Panc1 (cell line): ENCODE results near the gene GPSM1. TPM values are rescaled to one million over a fixed set of nuclear protein-coding genes. Genes with fewer than 3 reads are reported as not detected.

ENCODE experiments used
- ATAC-seq: fragments of 200-7000 bp; cut with Tn5 transposase; 2 replicates; pipeline ENCODE4 v1.9.1; 2020; ENCODE audit warnings: mild to moderate bottlenecking, moderate library complexity
- BruUV-seq: library from RNA; stranded (reverse); fragments of 400-500 nt; replicated peaks from 2 replicates; lab custom pipeline; 2021; lab: Mats Ljungman, UMichigan
- CTCF ChIA-PET: fragments of 300-600 bp; sonication (Branson Sonifier 250); formaldehyde crosslinking; loops from one replicate; lab custom pipeline; 2022; ENCODE audit warnings: antibody characterized with exemption; lab: Charles Lee
- POLR2A ChIA-PET: fragments of 300-600 bp; sonication (Branson Sonifier 250); formaldehyde crosslinking; loops from one replicate; lab custom pipeline; 2022; ENCODE audit warnings: antibody characterized with exemption; lab: Charles Lee
- DNase-seq: peaks from one replicate; pipeline ENCODE4 v3.0.0-alpha.2; 2010; ENCODE audit warnings: low read depth, low spot score
- H3K27ac ChIP-seq: 2 replicates; pipeline ENCODE4 v1.5.1; 2011; ENCODE audit warnings: mild to moderate bottlenecking, low read length, inconsistent platforms
- H3K27me3 ChIP-seq: fragments of 200-500 bp; sonication (Bioruptor generic); 2 replicates; pipeline ENCODE4 v1.6.0; 2014; ENCODE audit warnings: low read length, inconsistent platforms; ENCODE audit not compliant: control insufficient read depth, insufficient read depth
- H3K36me3 ChIP-seq: fragments of 200-500 bp; sonication (Bioruptor generic); 2 replicates; pipeline ENCODE4 v1.5.1; 2014; ENCODE audit warnings: inconsistent platforms, mild to moderate bottlenecking, low read length, moderate library complexity; ENCODE audit not compliant: control insufficient read depth, insufficient read depth
- H3K4me1 ChIP-seq: 2 replicates; pipeline ENCODE4 v1.5.1; 2011; ENCODE audit warnings: inconsistent platforms, mild to moderate bottlenecking, low read length, moderate library complexity; ENCODE audit not compliant: control insufficient read depth, insufficient read depth
- H3K4me3 ChIP-seq, 2 experiments: 2 replicates each; pipeline ENCODE4 v1.5.1; 2011 to 2012; ENCODE audit warnings: low read depth in 2 of 2, low read length in 2 of 2, mild to moderate bottlenecking in 2 of 2, inconsistent platforms in 1 of 2, moderate library complexity in 1 of 2
- H3K9me3 ChIP-seq: fragments of 200-500 bp; sonication (Bioruptor generic); 2 replicates; pipeline ENCODE4 v1.5.1; 2014; ENCODE audit warnings: low read depth, mild to moderate bottlenecking, inconsistent platforms, low read length, moderate library complexity; ENCODE audit not compliant: control insufficient read depth, insufficient read depth
- POLR2AphosphoS5 ChIP-seq: IDR thresholded peaks from 2 replicates; pipeline ENCODE4 v1.6.1; 2012; ENCODE audit warnings: mild to moderate bottlenecking, low read depth, low read length, moderate library complexity
- SIN3A ChIP-seq: IDR thresholded peaks from 2 replicates; pipeline ENCODE4 v1.6.1; 2012; ENCODE audit warnings: low read depth, mild to moderate bottlenecking, low read length, moderate library complexity, borderline replicate concordance; ENCODE audit not compliant: insufficient read depth
- TCF7L2 ChIP-seq: IDR thresholded peaks from 2 replicates; pipeline ENCODE4 v1.6.1; 2011; ENCODE audit warnings: mild to moderate bottlenecking, low read depth, low read length, inconsistent platforms
- in situ Hi-C: cut with HindIII; loops from 2 replicates; pipeline ENCODE4 v1.10.0; 2016; ENCODE audit warnings: low sequenced_read_pairs, low pct_unique_long_range_greater_than_20kb
- intact Hi-C: fragments of 100-400 bp; cut with micrococcal nuclease; formaldehyde crosslinking; loops from one replicate; pipeline ENCODE4 v1.10.0; 2022; ENCODE audit not compliant: unreplicated experiment
- total RNA-seq: library from RNA; stranded (reverse); gene quantifications from one replicate; pipeline ENCODE4 v1.2.1, GENCODE V29; 2021; ENCODE audit not compliant: unreplicated experiment
- TF ChIP-seq, protein P1 (sequence below): fragments of 450-650 bp; IDR thresholded peaks from 2 replicates; pipeline ENCODE4 v1.5.1; 2017; ENCODE audit warnings: mild to moderate bottlenecking
- TF ChIP-seq, protein P2 (sequence below), 2 experiments: IDR thresholded peaks; 2 replicates each; pipeline ENCODE4 v1.6.1; 2011 to 2012; ENCODE audit warnings: low read depth in 2 of 2, control low read depth in 1 of 2, low read length in 1 of 2, mild to moderate bottlenecking in 1 of 2, moderate library complexity in 1 of 2; ENCODE audit not compliant: insufficient read depth in 1 of 2

GPSM1 gene
- total RNA-seq, 1 experiment from 2014 or later: 14.2 TPM

DNA sequence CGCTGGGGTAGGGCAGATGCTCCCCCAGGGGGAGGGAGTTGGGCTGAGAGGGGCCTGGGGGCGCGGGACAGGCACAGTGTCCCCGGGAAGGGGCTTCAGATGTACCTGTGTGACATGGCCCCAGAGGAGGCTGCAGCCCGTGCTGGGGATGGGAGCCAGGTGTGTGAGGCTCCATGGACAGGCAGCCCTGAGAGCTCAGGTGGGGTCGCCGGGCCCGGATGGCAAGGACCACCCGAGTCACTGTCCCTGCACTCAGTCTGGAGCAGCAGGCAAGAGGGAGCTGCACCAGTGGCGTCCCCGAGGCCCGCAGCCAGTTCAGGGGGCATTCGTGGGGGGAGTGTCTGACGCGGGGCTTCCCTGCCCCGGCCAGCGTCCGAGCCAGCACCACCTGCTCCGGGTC, 42.4 kb upstream of the GPSM1 start:
- H3K4me1 ChIP-seq: peaks cover 4% of the 10 kb centered on the region; the same call in 1 of the 2 replicates
- no peak for TF ChIP-seq SIN3A
- no peak for TF ChIP-seq POLR2AphosphoS5
- TF ChIP-seq, protein P1, sequence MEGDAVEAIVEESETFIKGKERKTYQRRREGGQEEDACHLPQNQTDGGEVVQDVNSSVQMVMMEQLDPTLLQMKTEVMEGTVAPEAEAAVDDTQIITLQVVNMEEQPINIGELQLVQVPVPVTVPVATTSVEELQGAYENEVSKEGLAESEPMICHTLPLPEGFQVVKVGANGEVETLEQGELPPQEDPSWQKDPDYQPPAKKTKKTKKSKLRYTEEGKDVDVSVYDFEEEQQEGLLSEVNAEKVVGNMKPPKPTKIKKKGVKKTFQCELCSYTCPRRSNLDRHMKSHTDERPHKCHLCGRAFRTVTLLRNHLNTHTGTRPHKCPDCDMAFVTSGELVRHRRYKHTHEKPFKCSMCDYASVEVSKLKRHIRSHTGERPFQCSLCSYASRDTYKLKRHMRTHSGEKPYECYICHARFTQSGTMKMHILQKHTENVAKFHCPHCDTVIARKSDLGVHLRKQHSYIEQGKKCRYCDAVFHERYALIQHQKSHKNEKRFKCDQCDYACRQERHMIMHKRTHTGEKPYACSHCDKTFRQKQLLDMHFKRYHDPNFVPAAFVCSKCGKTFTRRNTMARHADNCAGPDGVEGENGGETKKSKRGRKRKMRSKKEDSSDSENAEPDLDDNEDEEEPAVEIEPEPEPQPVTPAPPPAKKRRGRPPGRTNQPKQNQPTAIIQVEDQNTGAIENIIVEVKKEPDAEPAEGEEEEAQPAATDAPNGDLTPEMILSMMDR: no peak
- TF ChIP-seq, protein P2, sequence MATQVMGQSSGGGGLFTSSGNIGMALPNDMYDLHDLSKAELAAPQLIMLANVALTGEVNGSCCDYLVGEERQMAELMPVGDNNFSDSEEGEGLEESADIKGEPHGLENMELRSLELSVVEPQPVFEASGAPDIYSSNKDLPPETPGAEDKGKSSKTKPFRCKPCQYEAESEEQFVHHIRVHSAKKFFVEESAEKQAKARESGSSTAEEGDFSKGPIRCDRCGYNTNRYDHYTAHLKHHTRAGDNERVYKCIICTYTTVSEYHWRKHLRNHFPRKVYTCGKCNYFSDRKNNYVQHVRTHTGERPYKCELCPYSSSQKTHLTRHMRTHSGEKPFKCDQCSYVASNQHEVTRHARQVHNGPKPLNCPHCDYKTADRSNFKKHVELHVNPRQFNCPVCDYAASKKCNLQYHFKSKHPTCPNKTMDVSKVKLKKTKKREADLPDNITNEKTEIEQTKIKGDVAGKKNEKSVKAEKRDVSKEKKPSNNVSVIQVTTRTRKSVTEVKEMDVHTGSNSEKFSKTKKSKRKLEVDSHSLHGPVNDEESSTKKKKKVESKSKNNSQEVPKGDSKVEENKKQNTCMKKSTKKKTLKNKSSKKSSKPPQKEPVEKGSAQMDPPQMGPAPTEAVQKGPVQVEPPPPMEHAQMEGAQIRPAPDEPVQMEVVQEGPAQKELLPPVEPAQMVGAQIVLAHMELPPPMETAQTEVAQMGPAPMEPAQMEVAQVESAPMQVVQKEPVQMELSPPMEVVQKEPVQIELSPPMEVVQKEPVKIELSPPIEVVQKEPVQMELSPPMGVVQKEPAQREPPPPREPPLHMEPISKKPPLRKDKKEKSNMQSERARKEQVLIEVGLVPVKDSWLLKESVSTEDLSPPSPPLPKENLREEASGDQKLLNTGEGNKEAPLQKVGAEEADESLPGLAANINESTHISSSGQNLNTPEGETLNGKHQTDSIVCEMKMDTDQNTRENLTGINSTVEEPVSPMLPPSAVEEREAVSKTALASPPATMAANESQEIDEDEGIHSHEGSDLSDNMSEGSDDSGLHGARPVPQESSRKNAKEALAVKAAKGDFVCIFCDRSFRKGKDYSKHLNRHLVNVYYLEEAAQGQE (IDR thresholded peaks at IDR 0.05; ENCODE audit: insufficient read depth in 1 of 2, low read depth in 2 of 2, low read length in 1 of 2): no peak
- TF ChIP-seq TCF7L2: no peak
- BruUV-seq: no TSS peak
- no peaks in the 10 kb centered on the region for H3K9me3 ChIP-seq
- H3K4me3 ChIP-seq: no peak overlapping the region
- H3K27me3 ChIP-seq: no peaks in the 10 kb centered on the region
- ChIA-PET POLR2A (no interaction called here), CTCF (no interaction called here)
- in situ Hi-C loops: no loop called here
- no peaks in the 10 kb centered on the region for H3K36me3 ChIP-seq
- ATAC-seq (no peak), DNase-seq (no peak)
- no peak overlapping the region for H3K27ac ChIP-seq
- intact Hi-C loops: no loop called here

DNA sequence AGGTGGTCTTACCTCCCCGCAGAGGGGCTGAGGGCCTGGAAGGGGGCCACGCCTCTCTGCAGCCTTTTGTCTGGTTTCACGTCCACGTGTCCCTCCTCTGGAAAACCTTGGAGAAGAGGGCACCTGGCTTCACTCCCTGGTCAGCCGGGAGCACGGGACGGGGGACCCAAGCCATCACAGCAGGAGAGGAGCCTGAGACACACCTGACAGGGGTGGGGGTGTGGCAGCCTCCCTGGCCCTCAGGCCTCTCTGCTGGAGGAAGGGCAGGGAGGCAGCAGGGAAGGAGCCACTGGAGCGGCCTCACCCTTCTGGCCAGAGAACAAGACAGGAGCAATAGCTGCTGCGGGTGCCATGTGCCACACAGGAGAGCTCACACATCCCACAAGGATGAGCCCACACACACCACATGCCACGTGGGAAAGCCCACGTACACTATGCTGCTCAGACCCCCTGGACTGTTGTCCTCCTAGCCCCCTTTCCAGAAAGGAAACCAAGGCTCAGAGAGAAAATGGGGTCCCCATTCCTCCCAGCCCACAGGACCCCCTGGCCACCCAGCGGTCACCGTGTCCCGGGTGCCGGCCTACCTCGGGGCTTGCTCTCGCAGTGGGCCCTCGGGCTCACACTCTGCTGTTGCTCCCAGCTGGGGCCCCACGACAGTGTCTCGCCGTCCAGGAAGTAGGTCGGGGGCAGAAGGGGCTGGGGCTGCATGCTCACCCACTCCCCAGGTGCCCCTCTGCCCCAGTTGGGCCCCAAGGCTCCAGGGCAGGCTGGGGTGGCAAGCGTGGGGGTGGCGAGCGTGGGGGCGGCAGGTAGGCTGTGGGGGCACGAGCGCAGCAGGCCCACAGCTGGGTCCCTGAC, 41.6 kb upstream of the GPSM1 start:
- H3K27ac ChIP-seq: no peak overlapping the region
- H3K4me1 ChIP-seq: peaks cover 4% of the 10 kb centered on the region; the same call in 1 of the 2 replicates
- intact Hi-C loops (no loop called here), in situ Hi-C loops (no loop called here)
- DNase-seq (no peak), ATAC-seq (no peak)
- H3K9me3 ChIP-seq: no peaks in the 10 kb centered on the region
- H3K4me3 ChIP-seq: no peak overlapping the region
- H3K27me3 ChIP-seq: no peaks in the 10 kb centered on the region
- no TSS peak for BruUV-seq
- ChIA-PET POLR2A (no interaction called here), CTCF (no interaction called here)
- no peaks in the 10 kb centered on the region for H3K36me3 ChIP-seq
- no peak for TF ChIP-seq SIN3A
- TF ChIP-seq, protein P1: no peak
- no peak for TF ChIP-seq TCF7L2
- no peak for TF ChIP-seq POLR2AphosphoS5
- TF ChIP-seq, protein P2 (IDR thresholded peaks at IDR 0.05; ENCODE audit: insufficient read depth in 1 of 2, low read depth in 2 of 2, low read length in 1 of 2): no peak
